HL-60 (cell line): ENCODE measurements around the gene TMEM117.

Source experiments
- DNase-seq, 2 experiments: peaks; one replicate each; pipeline ENCODE4 v3.0.0-alpha.2; 2010 to 2020; ENCODE audit warnings: low read depth in 1 of 2, low spot score in 1 of 2
- H3K27ac ChIP-seq: fragments of 250-450 bp; sonication (Bioruptor Pico); replicated peaks from 2 replicates; pipeline ENCODE4 v1.5.1; 2020; ENCODE audit warnings: mild to moderate bottlenecking, moderate library complexity
- H3K27me3 ChIP-seq: fragments of 250-450 bp; sonication (Bioruptor Pico); 2 replicates; pipeline ENCODE4 v1.5.1; 2021; ENCODE audit warnings: mild to moderate bottlenecking, moderate library complexity; ENCODE audit not compliant: insufficient read depth, poor library complexity, severe bottlenecking
- H3K4me3 ChIP-seq: replicated peaks from 2 replicates; pipeline ENCODE4 v1.5.1; 2011; ENCODE audit warnings: mild to moderate bottlenecking, control low read depth, low read length; ENCODE audit not compliant: insufficient read depth
- CTCF ChIP-seq: IDR thresholded peaks from one replicate; pipeline ENCODE4 v1.5.1; 2011; ENCODE audit warnings: low read length, control low read depth, inconsistent platforms; ENCODE audit not compliant: insufficient read depth
- GABPA ChIP-seq: IDR thresholded peaks from 2 replicates; pipeline ENCODE4 v1.6.1; 2012; ENCODE audit warnings: low read depth
- POLR2AphosphoS5 ChIP-seq: IDR thresholded peaks from 2 replicates; pipeline ENCODE4 v1.6.1; 2012; ENCODE audit warnings: low read depth
- REST ChIP-seq: IDR thresholded peaks from 2 replicates; pipeline ENCODE4 v1.6.1; 2012; ENCODE audit warnings: low read depth; ENCODE audit not compliant: insufficient replicate concordance
- SPI1 ChIP-seq: IDR thresholded peaks from 2 replicates; pipeline ENCODE4 v1.6.1; 2012; ENCODE audit warnings: low read depth, mild to moderate bottlenecking, borderline replicate concordance

The TMEM117 gene

GRCh38 chr12:44335030-44335429 lies 499.1 kb downstream of the TMEM117 start:
- TF ChIP-seq REST, result no peak
- TF ChIP-seq POLR2AphosphoS5, result no peak
- no peak for TF ChIP-seq SPI1
- TF ChIP-seq CTCF, result no peak
- no peak for TF ChIP-seq GABPA
- Histone ChIP-seq H3K4me3 (no peak overlapping the region), H3K27ac (no peak overlapping the region), H3K27me3 (no peaks in the 10 kb centered on the region)
- DNase-seq, result no peak

- DNase-seq, result no peak
- H3K27ac ChIP-seq, result no peak overlapping the region
- no peak overlapping the region for H3K4me3 ChIP-seq
- TF ChIP-seq REST (no peak), SPI1 (no peak), POLR2AphosphoS5 (no peak), GABPA (no peak), CTCF (no peak)
- no peaks in the 10 kb centered on the region for H3K27me3 ChIP-seq
Measured at GRCh38 chr12:44336577-44336976, 500.7 kb downstream of the TMEM117 start.

- DNase-seq, result no peak
- TF ChIP-seq SPI1 (no peak), REST (no peak), POLR2AphosphoS5 (no peak), CTCF (no peak), GABPA (no peak)
- no peak overlapping the region for H3K27ac ChIP-seq
- H3K4me3 ChIP-seq, result no peak overlapping the region
- H3K27me3 ChIP-seq, result no peaks in the 10 kb centered on the region
Measured at GRCh38 chr12:44342371-44342770, 506.5 kb downstream of the TMEM117 start.
